Kidney epithelial cell (primary cell): ENCODE results near the gene CSF2RB. TPM values are rescaled to one million over a fixed set of nuclear protein-coding genes. Genes with fewer than 3 reads are reported as not detected.

Experiments used
- DNase-seq: peaks from one replicate; pipeline ENCODE4 v3.0.0-alpha.2; 2010; ENCODE audit warnings: low read depth
- H3K27me3 ChIP-seq: 2 replicates; pipeline ENCODE4 v1.6.0; 2011; ENCODE audit warnings: low read length; ENCODE audit not compliant: control insufficient read depth, insufficient read depth
- H3K36me3 ChIP-seq: 2 replicates; pipeline ENCODE4 v1.5.1; 2011; ENCODE audit warnings: low read length; ENCODE audit not compliant: control insufficient read depth, insufficient read depth
- H3K4me3 ChIP-seq: 2 replicates; pipeline ENCODE4 v1.5.1; 2011; ENCODE audit warnings: low read depth, mild to moderate bottlenecking, control low read depth, low read length
- total RNA-seq: library from RNA; depleted of rRNA; stranded (reverse); fragments of >200 nt; gene quantifications from 2 replicates; pipeline ENCODE4 v1.2.3, GENCODE V29; 2015
- TF ChIP-seq, protein P1 (sequence below): IDR thresholded peaks from 2 replicates; pipeline ENCODE4 v1.5.1; 2011; ENCODE audit warnings: mild to moderate bottlenecking, moderate library complexity, low read length, control low read depth, inconsistent platforms; ENCODE audit not compliant: insufficient read depth, poor library complexity, severe bottlenecking

The CSF2RB gene
- total RNA-seq, 1 donor from 2014 or later, result 1.1 TPM

DNA sequence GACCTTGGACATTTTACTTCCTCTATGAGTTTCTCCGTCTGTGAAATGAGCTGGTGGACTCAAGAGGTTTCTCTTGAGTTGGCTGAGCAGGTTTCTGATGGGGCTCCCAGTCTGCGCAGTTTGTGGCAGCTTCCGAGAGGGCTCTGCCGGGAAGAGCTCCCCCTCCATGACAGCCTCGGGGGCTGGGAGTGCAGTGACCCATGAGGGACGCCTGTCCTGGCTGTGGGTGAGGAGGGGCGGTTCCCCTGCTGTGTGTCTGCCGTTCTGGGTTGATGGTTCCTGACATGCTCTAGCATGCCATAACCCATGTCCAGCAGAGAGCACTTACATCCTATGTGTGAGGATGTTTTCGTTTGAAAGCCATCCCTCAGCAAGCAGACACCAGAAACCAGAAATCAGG, 14.8 kb downstream of the CSF2RB start:
- Histone ChIP-seq H3K27me3 (peaks cover 41% of the 10 kb centered on the region), H3K4me3 (no peak overlapping the region), H3K36me3 (no peaks in the 10 kb centered on the region)
- TF ChIP-seq, protein P1, sequence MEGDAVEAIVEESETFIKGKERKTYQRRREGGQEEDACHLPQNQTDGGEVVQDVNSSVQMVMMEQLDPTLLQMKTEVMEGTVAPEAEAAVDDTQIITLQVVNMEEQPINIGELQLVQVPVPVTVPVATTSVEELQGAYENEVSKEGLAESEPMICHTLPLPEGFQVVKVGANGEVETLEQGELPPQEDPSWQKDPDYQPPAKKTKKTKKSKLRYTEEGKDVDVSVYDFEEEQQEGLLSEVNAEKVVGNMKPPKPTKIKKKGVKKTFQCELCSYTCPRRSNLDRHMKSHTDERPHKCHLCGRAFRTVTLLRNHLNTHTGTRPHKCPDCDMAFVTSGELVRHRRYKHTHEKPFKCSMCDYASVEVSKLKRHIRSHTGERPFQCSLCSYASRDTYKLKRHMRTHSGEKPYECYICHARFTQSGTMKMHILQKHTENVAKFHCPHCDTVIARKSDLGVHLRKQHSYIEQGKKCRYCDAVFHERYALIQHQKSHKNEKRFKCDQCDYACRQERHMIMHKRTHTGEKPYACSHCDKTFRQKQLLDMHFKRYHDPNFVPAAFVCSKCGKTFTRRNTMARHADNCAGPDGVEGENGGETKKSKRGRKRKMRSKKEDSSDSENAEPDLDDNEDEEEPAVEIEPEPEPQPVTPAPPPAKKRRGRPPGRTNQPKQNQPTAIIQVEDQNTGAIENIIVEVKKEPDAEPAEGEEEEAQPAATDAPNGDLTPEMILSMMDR, result no peak
- DNase-seq, result no peak

DNA sequence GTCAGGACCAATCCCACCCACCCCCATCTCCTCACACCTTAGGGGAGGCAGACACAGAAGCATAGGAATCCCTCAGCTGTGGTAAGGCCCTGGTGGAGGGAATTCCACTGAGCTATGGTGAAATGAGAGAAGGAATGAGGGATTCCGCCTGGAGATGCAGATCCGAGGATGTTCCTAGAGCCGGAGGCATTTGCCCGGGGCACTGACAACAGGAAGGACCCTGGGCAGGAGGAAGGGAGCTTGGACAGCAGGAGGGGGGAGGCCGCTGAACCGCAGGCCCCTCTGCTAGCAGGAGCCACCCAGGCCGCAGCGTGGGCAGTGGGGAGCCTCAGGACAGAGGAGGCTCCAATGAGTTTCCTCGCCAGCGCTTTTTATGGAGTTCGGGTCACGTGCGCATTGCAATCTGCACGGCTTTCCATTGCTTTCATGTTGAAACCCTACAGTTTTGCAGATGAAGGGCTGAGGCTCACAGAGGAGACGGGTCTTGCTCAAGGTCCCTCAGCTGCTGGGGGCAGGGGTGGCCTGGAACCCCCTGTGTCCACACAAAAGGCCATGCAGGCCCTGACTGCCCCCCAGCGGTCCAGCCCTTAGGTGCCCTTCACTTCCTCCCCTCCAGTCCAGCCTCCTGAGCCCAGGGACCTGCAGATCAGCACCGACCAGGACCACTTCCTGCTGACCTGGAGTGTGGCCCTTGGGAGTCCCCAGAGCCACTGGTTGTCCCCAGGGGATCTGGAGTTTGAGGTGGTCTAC, 15.5 kb downstream of the CSF2RB start:
- no peaks in the 10 kb centered on the region for H3K36me3 ChIP-seq
- TF ChIP-seq, protein P1, result no peak

DNA sequence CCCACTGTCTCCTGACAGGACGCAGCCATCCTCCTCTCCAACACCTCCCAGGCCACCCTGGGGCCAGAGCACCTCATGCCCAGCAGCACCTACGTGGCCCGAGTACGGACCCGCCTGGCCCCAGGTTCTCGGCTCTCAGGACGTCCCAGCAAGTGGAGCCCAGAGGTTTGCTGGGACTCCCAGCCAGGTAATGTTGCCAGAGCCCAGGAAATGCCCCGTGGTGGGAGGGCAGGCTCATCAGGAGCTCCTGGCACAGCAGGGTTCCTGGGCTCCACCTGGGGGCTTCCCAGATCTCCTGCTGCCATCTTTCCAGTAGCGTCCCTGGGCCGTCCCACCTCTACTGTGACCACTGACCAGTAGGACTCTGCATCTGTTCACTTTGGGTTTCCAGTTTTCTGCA, 16.2 kb downstream of the CSF2RB start:
- Histone ChIP-seq H3K4me3 (no peak overlapping the region), H3K36me3 (no peaks in the 10 kb centered on the region), H3K27me3 (peaks cover 37% of the 10 kb centered on the region)
- no peak for DNase-seq
- TF ChIP-seq, protein P1, result no peak

More for the DNA sequence above, 15.5 kb downstream of the CSF2RB start:
- Histone ChIP-seq H3K4me3 (no peak overlapping the region), H3K27me3 (peaks cover 37% of the 10 kb centered on the region)
- DNase-seq, result no peak

DNA sequence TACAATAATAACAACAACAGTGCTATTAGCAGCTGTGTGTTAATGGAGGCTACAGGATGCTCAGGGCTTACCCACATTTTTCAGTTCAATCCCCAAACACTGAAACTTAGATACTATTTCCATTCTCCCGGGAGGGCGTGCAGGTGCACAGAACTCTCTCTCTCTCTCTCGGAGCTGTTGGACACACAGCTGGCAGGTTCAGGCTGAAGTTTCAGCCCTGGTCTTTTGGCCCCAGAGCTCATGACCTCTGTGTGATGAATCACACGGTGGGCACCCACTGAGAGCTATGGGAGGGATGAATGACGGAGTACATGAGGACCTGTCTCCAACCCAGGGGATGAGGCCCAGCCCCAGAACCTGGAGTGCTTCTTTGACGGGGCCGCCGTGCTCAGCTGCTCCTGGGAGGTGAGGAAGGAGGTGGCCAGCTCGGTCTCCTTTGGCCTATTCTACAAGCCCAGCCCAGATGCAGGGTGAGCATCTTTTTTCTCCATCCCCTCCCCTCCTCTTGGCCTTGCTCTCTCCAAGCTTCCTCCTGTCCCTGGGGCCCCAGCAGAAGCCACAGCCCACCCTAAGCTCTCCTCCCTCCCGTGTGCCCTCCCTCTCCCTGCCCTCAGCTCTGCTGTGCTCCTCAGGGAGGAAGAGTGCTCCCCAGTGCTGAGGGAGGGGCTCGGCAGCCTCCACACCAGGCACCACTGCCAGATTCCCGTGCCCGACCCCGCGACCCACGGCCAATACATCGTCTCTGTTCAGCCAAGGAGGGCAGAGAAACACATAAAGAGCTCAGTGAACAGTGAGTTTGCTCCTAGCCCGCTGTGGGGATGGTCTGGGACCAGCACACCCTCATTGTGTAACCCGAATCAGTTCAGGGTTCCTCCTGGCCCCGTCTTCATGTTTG, 16.9 kb downstream of the CSF2RB start:
- TF ChIP-seq, protein P1, result no peak
- no peaks in the 10 kb centered on the region for H3K36me3 ChIP-seq
- DNase-seq, result no peak
- H3K27me3 ChIP-seq, result peaks cover 39% of the 10 kb centered on the region
- H3K4me3 ChIP-seq, result no peak overlapping the region

DNA sequence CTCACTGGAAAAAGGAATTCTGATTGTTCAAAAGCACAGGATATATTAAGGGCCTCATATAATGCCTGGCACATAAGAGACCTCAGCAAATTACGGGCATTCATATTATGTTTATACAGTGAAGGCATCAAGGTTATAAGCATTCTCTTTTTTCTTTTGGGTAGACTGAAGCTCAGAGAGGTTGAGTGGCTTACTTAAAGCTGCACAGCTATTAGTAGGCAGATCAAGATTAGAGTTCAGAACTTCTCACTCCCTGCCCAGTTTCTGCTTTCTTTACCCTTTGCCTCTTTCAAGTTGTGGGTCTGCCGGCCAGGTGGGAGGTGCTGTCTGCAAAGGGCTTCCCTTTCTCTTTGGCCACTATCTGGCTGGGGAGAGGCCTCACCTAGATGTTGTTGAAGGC, 18.0 kb downstream of the CSF2RB start:
- peaks cover 39% of the 10 kb centered on the region for H3K27me3 ChIP-seq
- no peak for DNase-seq
- H3K4me3 ChIP-seq, result no peak overlapping the region
- TF ChIP-seq, protein P1, result no peak
- H3K36me3 ChIP-seq, result no peaks in the 10 kb centered on the region
